ENCODE data around the gene TBC1D22B. TPM values are rescaled to one million over a fixed set of nuclear protein-coding genes. Genes with fewer than 3 reads are reported as not detected.

The TBC1D22B gene
- total and polyA plus RNA-seq, 2 of the 13 experiments (the other 11 are each of a cell fraction or from before 2014, with no cell fraction given) = 9.7 to 12.9 TPM

GRCh38 chr6:37257634-37258404, at the start of gene TBC1D22B, which contains the start of gene TMEM217 (continued):
- peak; percentile 96 for TF ChIP-seq ZFX (CRISPR knock-in tag; IDR thresholded peaks at IDR 0.05; ENCODE audit: low read depth)
- no peak for TF ChIP-seq EED (CRISPR knock-in tag; IDR thresholded peaks at IDR 0.05)
- no peak for TF ChIP-seq KIAA2018 (CRISPR knock-in tag; IDR thresholded peaks at IDR 0.05; ENCODE audit: borderline replicate concordance)
- no peak; the same call in none of the 2 replicates for TF ChIP-seq PRDM10 (CRISPR knock-in tag; IDR thresholded peaks at IDR 0.05; ENCODE audit: low read depth)
- TF ChIP-seq SIX1 (CRISPR knock-in tag; IDR thresholded peaks at IDR 0.05; ENCODE audit: borderline replicate concordance) = no peak
- peak; percentile 90 for TF ChIP-seq ZNF687 (CRISPR knock-in tag; IDR thresholded peaks at IDR 0.05)
- TF ChIP-seq ZNF691 (CRISPR knock-in tag; IDR thresholded peaks at IDR 0.05; ENCODE audit: borderline replicate concordance, low read depth) = no peak
- TF ChIP-seq ZNF234 (CRISPR knock-in tag; conservative IDR thresholded peaks at IDR 0.05) = no peak
- peak; percentile 95 for TF ChIP-seq ZBTB7A (CRISPR knock-in tag; IDR thresholded peaks at IDR 0.05)

Measured in HepG2 (cell line).